HG03060 (cell line): ENCODE results near the gene RIC8B.
"Not testable (repeated sequence)": the region's sequence is repeated elsewhere in the genome, so short reads cannot be mapped to it uniquely, and the experiment has no call there.

Source experiments
- ATAC-seq: cut with Tn5 transposase; IDR thresholded peaks from one replicate; pipeline ENCODE4 v1.9.1; 2021; ENCODE audit warnings: low read depth, moderate number of reproducible peaks; ENCODE audit not compliant: unreplicated experiment

Gene RIC8B

GRCh38 chr12:106774005-106774807, at the start of gene RIC8B:
Gene RIC8B, plus strand, starts transcription at chr12:106774682. Its CDS starts 64 bp downstream, at chr12:106774746.
- ATAC-seq = peak; percentile 84

DNA sequence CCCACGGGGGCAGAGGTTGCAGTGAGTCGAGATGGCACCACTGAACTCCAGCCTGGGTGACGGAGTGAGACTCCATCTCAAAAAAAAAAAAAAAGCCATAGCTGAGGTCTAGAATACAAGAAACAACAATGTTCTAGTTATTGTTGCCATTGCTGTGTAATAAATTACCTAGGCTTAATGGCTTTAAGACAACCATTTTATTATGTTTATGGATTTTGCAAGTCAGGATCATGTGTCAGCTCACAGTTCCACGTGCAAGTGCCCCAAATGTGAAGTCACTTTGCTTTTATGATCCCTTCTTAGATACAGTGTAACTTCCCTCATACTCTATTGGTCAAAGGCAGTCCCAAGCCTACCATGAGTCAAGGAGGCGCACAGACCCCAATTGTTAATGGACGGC, 49.5 kb upstream of the RIC8B start:
- no peak for ATAC-seq

GRCh38 chr12:106726603-106727202, 47.8 kb upstream of the RIC8B start:
- not testable (repeated sequence) for ATAC-seq

GRCh38 chr12:106729611-106730010, 44.9 kb upstream of the RIC8B start:
- ATAC-seq = no peak

DNA sequence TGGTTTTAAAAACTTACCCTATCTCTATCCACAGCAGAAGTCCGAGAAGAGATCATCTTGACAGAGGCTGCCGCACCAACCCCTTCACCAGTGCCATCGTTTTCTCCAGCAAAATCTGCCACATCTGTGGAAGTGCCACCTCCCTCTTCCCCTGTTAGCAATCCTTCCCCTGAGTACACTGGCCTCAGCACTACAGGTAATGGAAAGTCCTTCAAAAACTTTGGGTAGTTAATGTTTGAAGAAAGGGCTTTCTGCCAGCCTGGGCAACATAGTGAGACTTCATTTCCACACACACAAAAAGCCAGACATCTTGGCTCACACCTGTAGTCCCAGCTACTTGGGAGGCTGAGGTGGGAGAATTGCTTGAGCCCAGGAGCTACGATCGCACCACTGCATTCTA, 41.6 kb upstream of the RIC8B start:
- ATAC-seq = no peak

GRCh38 chr12:106733660-106734059, 40.8 kb upstream of the RIC8B start:
- ATAC-seq = no peak

DNA sequence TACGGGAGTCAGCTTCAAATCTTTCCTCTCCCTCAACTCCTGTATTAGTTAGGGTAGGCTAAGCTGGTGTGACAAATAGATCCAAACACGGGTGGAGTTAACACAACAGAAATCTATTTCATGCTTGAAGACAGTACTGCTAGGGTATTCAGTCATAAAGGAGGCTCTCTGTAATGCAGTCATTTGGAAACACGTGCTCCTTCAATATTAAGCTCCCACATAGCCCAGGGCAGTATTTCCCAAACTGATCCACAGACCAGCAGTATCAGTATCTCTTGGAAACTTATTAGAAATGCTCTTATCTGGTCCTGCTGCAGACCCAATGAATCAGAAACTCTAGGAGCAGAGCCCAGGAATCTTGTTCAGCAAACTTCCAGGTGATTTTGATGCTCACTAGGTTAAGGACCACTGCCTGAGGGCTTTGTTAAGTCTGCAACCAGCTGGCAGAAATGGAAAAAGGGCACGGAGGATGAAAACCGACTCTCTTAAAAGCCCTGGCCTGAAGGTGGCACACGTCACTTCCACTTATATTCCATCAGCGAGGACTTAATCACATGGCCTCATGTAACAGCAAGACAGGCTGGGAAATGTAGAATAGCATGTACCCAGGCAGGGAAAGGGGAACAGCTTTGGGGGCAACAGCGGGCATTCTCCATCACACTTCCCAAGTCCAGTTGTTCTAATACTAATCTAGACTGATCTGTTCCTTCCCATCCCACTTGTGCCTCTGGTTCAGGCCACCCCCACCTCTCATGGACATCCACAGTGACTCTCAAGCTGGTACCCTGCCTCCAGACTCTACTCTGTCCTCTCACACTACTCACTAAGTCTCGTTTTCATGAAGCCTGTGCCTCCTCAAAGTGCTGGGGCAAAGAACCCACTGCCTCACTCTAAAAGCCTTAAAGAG, 38.2 kb upstream of the RIC8B start:
- no peak for ATAC-seq

GRCh38 chr12:106739318-106739717, 35.2 kb upstream of the RIC8B start:
- no peak for ATAC-seq

DNA sequence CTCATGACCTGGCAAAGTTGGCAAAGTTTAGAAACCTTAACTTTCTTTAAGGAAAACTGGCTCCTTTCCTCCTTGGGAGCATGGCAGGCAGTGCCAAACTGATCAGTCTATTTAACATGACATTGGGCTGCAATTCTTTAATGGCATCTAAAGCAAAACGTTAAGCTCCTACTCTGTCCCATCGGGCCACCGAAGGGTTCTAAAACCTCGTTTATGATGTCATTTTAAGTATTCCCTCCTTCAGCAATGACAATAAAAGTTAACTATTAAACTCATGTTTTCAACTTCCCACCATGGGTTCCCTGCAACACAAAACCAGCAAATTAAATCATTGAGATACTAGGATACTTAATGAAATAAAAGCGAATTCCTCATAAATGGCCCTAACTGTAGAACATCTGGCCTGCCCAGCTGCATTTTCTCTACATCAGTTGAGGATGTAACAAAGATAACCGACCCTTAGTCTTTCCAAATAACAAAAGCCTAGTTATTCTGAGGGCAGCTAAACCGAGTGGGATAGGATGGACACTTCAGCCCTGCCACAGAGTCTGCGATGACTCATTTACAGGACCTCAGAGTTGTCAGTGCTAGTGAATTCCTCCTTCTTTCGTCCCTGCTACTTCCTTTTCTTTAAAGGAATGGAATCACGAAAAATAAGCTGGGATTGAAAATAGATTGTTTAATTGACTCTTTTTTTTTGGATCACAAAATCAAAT, 34.5 kb upstream of the RIC8B start:
- no peak for ATAC-seq

GRCh38 chr12:106740818-106741217, 33.7 kb upstream of the RIC8B start:
- no peak for ATAC-seq

GRCh38 chr12:106741247-106741646, 33.2 kb upstream of the RIC8B start:
- no peak for ATAC-seq

DNA sequence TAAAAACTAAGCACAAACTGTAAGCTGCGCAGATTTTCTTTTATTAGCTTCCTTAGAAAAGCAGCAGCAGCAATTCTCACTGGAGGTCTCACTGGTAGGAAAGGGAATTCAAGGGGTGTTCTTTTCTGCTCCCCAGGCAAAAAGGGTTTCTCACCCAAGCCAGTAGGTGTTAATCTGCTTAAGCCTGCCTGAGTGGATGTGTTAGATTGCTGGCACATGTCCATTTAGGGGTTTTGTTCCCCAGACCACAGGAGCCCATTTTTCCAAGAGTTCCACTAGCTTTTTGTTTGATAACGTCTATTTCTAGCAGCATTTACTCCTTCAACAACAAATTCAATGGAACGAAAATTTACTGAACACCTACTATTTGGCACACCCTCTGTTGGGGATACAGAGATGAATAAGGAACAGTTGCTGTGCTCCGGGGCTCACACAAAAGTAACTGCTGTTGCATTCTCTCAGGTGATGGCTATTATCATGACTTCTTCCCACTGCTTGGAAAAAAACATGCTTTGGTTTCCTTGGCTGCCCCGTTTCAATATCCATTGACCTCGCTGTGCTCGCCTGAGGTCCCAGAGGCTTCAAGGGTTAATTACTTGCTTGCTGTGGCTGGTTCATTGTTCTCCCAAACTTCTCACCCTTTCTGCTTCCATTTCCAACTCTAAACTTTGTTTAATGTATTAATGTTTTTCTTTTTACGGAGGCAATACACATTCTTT, 31.1 kb upstream of the RIC8B start:
- no peak for ATAC-seq

DNA sequence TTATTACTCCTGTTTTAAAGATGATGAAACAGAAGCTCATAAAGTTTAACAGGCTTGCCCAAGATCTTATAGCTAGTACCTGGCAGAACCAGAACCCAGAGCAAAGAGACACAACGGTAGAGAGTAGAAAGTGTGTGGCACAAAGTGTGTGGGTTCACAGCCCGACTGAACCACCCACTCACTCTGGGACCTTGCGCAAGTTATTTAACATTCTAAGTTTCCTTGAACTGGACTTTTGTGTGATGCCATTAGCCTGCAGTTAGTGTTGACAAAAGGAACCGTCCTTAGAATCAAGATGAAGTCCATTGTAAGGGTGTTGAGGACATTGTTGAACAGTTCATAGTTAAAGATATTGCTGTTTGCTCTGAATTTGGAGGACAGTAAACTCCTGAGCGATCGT, 29.9 kb upstream of the RIC8B start:
- no peak for ATAC-seq

DNA sequence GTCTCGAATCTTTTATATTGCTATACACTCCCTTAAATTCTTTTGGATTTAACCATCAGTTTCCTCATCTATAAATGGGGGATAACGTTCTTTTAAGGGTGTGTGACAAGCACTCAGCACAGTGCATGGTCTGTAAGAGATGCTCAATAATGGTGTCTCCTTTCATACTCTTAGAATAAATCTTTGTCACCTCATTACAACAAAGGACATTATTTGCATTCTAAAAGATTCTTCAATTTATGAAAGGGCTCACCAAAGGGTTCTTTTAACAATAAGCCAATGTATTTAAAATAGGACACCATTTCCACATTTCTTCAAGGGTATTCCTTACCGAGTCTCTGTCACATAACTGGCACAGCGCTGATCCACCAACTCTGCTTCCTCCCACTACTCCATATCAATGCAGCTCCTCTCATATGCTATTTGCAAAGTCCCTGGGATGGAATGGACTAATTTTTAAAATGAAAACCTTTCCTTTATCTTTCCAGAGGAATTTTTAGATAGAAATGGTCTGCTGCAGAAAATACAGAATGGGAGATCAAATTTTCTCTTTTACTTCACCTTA, 29.2 kb upstream of the RIC8B start:
- no peak for ATAC-seq

DNA sequence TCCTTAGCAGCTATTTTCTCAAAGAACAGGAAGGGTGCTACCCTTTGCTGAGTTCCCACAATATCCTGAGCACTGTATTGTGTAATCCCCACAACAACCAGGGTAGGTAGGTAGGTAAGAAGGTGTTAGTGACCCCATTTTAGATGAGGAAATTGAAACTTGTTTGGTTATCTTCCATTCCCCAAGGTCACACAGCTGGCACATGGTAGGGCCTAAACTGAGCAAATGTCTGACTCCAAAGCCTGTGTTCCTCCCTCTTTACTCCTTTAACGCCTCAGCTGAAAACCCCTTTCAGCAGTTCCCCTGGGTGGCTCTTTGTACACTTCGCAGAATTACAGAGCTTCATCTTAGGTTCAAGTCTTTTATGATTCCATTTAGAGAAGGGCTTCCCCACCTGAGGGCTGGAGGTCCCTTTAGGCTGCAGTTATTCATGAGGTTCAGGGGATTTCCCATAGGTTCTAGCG, 26.5 kb upstream of the RIC8B start:
- ATAC-seq = no peak

GRCh38 chr12:106750524-106750923, 24.0 kb upstream of the RIC8B start:
- no peak for ATAC-seq

GRCh38 chr12:106753526-106753925, 21.0 kb upstream of the RIC8B start:
- ATAC-seq = peak; percentile 95

DNA sequence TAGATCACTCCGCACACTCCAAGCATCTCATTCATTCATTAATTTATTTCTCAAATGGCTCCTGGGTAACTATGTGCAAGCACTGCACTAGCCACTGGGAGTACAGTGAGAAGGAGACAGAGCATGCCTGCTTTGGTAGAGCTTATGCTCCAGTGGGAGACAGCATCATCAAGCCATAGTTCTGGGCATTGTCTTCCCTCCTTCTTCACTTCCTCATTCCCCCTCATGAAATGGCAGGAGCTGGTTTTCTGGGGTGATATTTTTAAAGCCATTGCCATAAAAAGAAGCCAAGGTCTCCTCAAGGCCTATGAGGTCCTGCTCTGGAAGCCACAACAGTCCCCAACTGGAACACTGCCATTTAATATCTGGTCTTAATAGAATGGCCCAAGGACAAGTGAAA, 20.2 kb upstream of the RIC8B start:
- ATAC-seq = no peak

DNA sequence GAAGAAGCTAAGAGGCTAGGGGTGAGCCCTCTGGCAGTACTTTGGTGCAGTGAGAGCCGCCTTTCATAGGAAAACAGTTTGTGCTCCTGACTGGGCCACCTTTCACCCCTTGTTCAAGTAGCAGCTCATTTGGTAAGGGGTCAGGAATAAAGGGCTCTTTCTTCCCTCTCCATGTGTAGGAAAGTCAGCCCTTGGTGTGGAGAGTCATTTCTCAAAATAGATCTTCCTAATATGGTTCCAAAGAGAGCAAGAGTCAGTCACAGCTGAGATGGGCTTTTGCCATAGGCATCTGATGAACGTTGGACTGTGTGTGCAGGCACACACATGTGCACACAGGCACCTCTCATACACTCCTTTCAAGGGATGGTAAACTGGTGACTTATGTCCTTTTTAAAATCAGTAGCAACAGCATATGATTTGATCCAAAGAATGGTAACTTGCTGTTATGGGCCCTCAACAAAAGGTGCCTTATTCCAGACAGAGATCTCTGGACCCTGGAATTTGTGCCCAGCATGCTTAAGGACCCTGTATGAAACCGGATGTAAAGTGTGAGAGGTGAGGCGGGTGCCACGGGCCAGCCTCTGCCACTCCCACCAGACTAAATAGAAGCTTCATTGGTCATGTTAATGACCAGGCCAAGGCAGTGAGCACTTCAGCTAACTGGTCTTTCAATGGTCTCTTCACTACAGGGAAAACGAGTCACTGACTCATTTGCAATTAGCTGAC, 16.7 kb upstream of the RIC8B start:
- no peak for ATAC-seq
